ENCODE measurements around the gene SFXN5. TPM values are rescaled to one million over a fixed set of nuclear protein-coding genes. Genes with fewer than 3 reads are reported as not detected.
A peak's percentile ranks its signal among the peaks of the same experiment; 100 is the strongest.

SFXN5 gene
- total RNA-seq, 1 donor from 2014 or later = 9.3 TPM

DNA sequence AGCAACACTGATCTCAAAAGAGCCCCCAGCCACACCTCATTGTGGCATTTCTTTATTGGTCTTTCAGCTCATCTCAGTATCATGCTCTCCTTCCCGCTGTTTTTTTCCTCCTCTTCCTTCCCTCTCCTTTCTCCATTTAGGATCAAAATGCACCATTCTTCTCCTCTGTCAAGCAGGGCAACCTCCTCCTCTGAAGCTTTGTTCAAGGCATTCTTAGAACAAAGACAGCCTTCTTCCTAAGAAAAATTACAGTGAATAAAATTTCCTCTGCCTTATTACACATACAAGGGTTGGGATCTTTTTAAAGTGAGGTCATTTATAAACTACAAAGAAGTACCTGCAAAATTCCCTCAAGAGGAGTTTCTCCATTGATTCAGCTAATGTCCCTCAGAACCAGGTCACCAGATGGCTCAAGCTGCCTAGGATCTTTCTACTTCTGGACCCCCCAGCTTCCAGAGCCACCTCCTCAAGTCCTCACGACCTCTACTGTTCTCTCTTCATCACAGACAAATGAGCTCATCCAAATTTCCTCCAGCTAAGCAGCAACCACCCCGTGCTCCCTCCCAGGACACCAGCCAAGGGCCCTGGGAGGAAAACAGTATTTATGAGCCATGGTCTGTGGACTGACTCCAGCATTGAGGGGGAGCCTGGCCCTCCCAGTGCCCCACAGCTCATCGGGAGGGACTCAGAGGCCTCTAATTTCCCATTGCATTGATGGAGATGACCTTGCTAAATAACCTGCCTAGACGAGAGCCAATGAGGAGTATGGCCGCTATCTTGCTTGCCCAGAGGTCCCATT is 18.0 kb downstream of the SFXN5 start:
- Histone ChIP-seq H3K9me3 (peaks cover 0 to 7% of the 10 kb centered on the region in 2 donors), H3K36me3 (peaks cover 17 to 26% of the 10 kb centered on the region in 2 donors), H3K4me3 (no peak overlapping the region), H3K27me3 (no peaks in the 10 kb centered on the region), H3K4me1 (no peaks in the 10 kb centered on the region), H3K27ac (no peak overlapping the region)
- intact Hi-C loops (cut with DNase I) = no loop called here
- DNase-seq (ENCODE audit: low spot score in 2 of 2) = peak in 1 of 2 donors; percentile 35
- no peak for TF ChIP-seq CTCF (IDR thresholded peaks at IDR 0.05)

DNA sequence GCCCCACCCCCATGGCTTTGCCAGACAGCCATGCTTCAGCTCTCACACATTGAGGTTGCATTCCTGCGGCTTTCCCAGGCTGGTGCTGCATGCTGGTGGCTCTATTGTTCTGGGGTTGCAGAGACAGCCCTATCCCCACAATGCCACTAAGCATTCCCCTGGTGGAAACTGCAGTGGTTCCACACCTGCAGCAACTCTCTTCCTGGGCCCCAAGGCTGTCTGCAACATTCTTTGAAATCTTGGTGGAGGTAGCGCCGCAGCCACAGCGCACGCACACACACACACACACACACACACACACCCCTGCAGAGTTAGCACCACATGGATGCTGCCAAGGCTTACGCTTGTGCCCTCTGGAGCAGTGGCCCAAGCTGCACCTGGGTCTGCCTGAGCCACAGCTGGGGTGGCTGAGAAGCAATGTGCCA is 21.4 kb downstream of the SFXN5 start:
- no peaks in the 10 kb centered on the region for H3K9me3 ChIP-seq
- no peaks in the 10 kb centered on the region for H3K27me3 ChIP-seq
- intact Hi-C loops (cut with DNase I) = no loop called here
- DNase-seq (ENCODE audit: low spot score in 2 of 2) = peak in 1 of 2 donors; percentile 44
- no peaks in the 10 kb centered on the region for H3K36me3 ChIP-seq
- H3K27ac ChIP-seq = no peak overlapping the region
- no peak for TF ChIP-seq CTCF (IDR thresholded peaks at IDR 0.05)
- H3K4me3 ChIP-seq = no peak overlapping the region
- H3K4me1 ChIP-seq = no peaks in the 10 kb centered on the region

DNA sequence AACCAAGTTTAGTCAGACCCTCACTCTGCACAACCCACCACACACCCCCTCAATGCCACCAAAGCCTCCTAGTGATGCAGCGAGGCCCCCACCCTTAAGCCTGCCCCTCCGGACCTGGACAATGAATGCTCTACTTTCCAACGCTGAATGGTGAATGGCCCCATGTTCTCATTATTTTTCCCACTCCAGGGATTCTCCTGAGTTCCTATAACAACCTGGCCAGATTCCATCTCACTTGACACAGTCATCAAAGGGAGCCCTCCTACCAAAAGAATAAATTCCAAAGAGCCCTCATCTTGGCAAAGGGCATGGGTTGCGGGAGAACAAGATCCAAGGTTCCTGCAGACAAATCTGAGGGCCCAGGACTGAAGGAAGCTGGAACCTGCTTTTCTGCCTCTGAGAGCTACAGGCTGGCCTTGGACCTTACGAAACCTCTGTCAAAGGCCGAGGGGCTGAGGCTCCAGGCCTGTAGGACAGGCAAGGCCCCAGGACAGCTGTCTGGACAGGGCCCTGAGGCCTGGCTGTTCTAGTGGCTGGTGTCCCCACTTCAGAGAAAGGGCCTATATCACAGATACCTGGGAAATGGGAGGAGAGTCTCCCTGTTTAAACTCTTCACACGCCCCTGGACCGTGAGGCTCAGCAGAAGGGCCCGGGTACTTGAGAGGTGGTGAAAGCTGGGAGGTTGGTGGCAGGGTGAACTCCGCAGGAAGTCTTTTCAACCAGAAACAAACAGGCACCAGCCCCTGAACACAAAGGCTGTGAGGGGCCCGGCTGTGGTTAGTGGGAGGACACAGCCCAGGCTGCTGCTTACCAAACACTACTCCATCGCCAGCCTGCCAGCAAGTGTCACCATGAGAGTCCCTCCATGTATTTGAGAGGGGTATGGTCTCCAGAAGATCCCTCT is 27.3 kb downstream of the SFXN5 start:
- no peaks in the 10 kb centered on the region for H3K36me3 ChIP-seq
- no peak overlapping the region for H3K4me3 ChIP-seq
- DNase-seq (ENCODE audit: low spot score in 2 of 2) = peak in 1 of 2 donors; percentile 53
- TF ChIP-seq CTCF (IDR thresholded peaks at IDR 0.05) = no peak
- H3K27ac ChIP-seq = no peak overlapping the region
- H3K27me3 ChIP-seq = no peaks in the 10 kb centered on the region
- no peaks in the 10 kb centered on the region for H3K4me1 ChIP-seq
- intact Hi-C loops (cut with DNase I) = no loop called here
- no peaks in the 10 kb centered on the region for H3K9me3 ChIP-seq

GRCh38 chr2:73043276-73043675 is 28.2 kb downstream of the SFXN5 start:
- intact Hi-C loops (cut with DNase I) = no loop called here

More at GRCh38 chr2:73043276-73043675, 28.2 kb downstream of the SFXN5 start:
- TF ChIP-seq CTCF (IDR thresholded peaks at IDR 0.05) = no peak
- DNase-seq (ENCODE audit: low spot score in 2 of 2) = no peak
- Histone ChIP-seq H3K27me3 (no peaks in the 10 kb centered on the region), H3K9me3 (no peaks in the 10 kb centered on the region), H3K27ac (no peak overlapping the region), H3K36me3 (no peaks in the 10 kb centered on the region), H3K4me3 (no peak overlapping the region), H3K4me1 (no peaks in the 10 kb centered on the region)
